Kidney (tissue), 22 donors: ENCODE data around the gene ZFP91. TPM values are rescaled to one million over a fixed set of nuclear protein-coding genes. Genes with fewer than 3 reads are reported as not detected.
A peak's percentile ranks its signal among the peaks of the same experiment; 100 is the strongest.

Experiments used
- DNase-seq, 5 donors: peaks; one replicate each; pipeline ENCODE4 v3.0.0-alpha.2; 2013 to 2020
- FAIRE-seq: peaks from 2 replicates; lab custom pipeline; 2012; peaks lifted over from hg19 to GRCh38; lab: Jason Lieb, UNC
- H3K27ac ChIP-seq, 2 donors: one replicate each; pipeline ENCODE4 v1.7.0; 2013; ENCODE audit warnings: low read depth in 2 of 2, low read length in 2 of 2, inconsistent platforms in 1 of 2
- H3K27me3 ChIP-seq: one replicate; pipeline ENCODE4 v1.7.1; 2013; ENCODE audit warnings: low read length, inconsistent platforms; ENCODE audit not compliant: control insufficient read depth, insufficient read depth
- H3K36me3 ChIP-seq, 3 donors: one replicate each; pipeline versions ENCODE4 v1.7.0 to v1.7.1; 2013; ENCODE audit warnings: low read length in 3 of 3, control low read depth in 1 of 3, inconsistent platforms in 1 of 3; ENCODE audit not compliant: insufficient read depth in 3 of 3, control insufficient read depth in 2 of 3
- H3K4me1 ChIP-seq, 3 donors: one replicate each; pipeline versions ENCODE4 v1.7.0 to v1.7.1; 2013; ENCODE audit warnings: low read length in 3 of 3, inconsistent platforms in 1 of 3, low read depth in 1 of 3; ENCODE audit not compliant: control insufficient read depth in 2 of 3, insufficient read depth in 2 of 3
- H3K4me3 ChIP-seq, 3 donors: one replicate each; pipeline versions ENCODE4 v1.7.0 to v1.8.1; 2013; ENCODE audit warnings: low read length in 3 of 3, control low read depth in 1 of 3, inconsistent platforms in 1 of 3
- H3K9ac ChIP-seq, 3 donors: one replicate each; pipeline versions ENCODE4 v1.7.0 to v1.7.1; 2013; ENCODE audit warnings: low read length in 3 of 3, control low read depth in 1 of 3, inconsistent platforms in 1 of 3
- H3K9me3 ChIP-seq, 3 donors: one replicate each; pipeline versions ENCODE4 v1.7.0 to v1.7.1; 2013; ENCODE audit warnings: low read length in 3 of 3, control low read depth in 1 of 3, inconsistent platforms in 1 of 3; ENCODE audit not compliant: control insufficient read depth in 2 of 3, insufficient read depth in 1 of 3
- intact Hi-C: fragments of 100-400 bp; cut with DNase I; formaldehyde crosslinking; loops from one replicate; pipeline ENCODE4 v1.11.1; 2022
- long read RNA-seq, 10 donors: library from polyadenylated mRNA in 1 of 10; unstranded in 1 of 10; transcript quantifications; one replicate each; pipeline ENCODE4 v2.0.0 and lab custom pipeline, GENCODE V29; 2021 to 2026
- polyA plus RNA-seq: library from polyadenylated mRNA; stranded (reverse); fragments of 350-450 nt; fragmentation: Illumina TruSeq; extraction: RNeasy Lipid Tissue Mini Kit (QIAGEN cat#74804); gene quantifications from one replicate; pipeline ENCODE4 v1.2.3, GENCODE V29; 2014; ENCODE audit warnings: low read depth, low replicate concordance; ENCODE audit not compliant: insufficient read depth
- total RNA-seq: library from RNA; stranded (reverse); fragmentation: NEBNext Ultra II Directional; extraction: Animal tissue kit (Norgen Biotek cat#: 25700); gene quantifications from one replicate; pipeline ENCODE4 v1.2.1, GENCODE V29; 2021
- TF ChIP-seq, protein P1 (sequence below): IDR thresholded peaks from 3 replicates; pipeline ENCODE4 v1.5.1; 2012; ENCODE audit warnings: mild to moderate bottlenecking, moderate library complexity, borderline replicate concordance; ENCODE audit not compliant: insufficient read depth; ENCODE audit errors: extremely low read depth
- donor health status: control.
- donor health status: control.
- donor health status: control.
- donor health status: control.
- donor health status: control.
- donor health status: DM: yes; HTN: yes; CAD: no.
- donor health status: Normal renal cell carcinoma (clear cell type).

Gene ZFP91
- total RNA-seq (43.7 TPM), polyA plus RNA-seq (14.9 TPM)
- long read RNA-seq, donor 1, full-length matches to known transcripts: 2 of 2 reads
- long read RNA-seq, donor 1, partial matches to known transcripts: 0 of 2 reads
- long read RNA-seq, donor 1, other reads (novel, unspliced or antisense): 0 of 2 reads
- long read RNA-seq, donor 2, full-length matches to known transcripts: 1 of 10 reads
- long read RNA-seq, donor 2, partial matches to known transcripts: 9 of 10 reads
- long read RNA-seq, donor 2, other reads (novel, unspliced or antisense): 0 of 10 reads
- long read RNA-seq, donor 3, full-length matches to known transcripts: 7 of 33 reads
- long read RNA-seq, donor 3, partial matches to known transcripts: 26 of 33 reads
- long read RNA-seq, donor 3, other reads (novel, unspliced or antisense): 0 of 33 reads
- long read RNA-seq, donor 4, full-length matches to known transcripts: 7 of 7 reads
- long read RNA-seq, donor 4, partial matches to known transcripts: 0 of 7 reads
- long read RNA-seq, donor 4, other reads (novel, unspliced or antisense): 0 of 7 reads
- long read RNA-seq, donor 5: 0 reads
- long read RNA-seq, donor 6, partial matches to known transcripts: 6 of 6 reads
- long read RNA-seq, donor 6, other reads (novel, unspliced or antisense): 0 of 6 reads
- long read RNA-seq, donor 7, full-length matches to known transcripts: 11 of 19 reads
- long read RNA-seq, donor 7, partial matches to known transcripts: 7 of 19 reads
- long read RNA-seq, donor 7, other reads (novel, unspliced or antisense): 1 of 19 reads
- long read RNA-seq, donor 8, full-length matches to known transcripts: 2 of 2 reads
- long read RNA-seq, donor 8, partial matches to known transcripts: 0 of 2 reads
- long read RNA-seq, donor 8, other reads (novel, unspliced or antisense): 0 of 2 reads
- long read RNA-seq, donor 9, full-length matches to known transcripts: 3 of 3 reads
- long read RNA-seq, donor 9, partial matches to known transcripts: 0 of 3 reads
- long read RNA-seq, donor 9, other reads (novel, unspliced or antisense): 0 of 3 reads
- long read RNA-seq, donor 10, full-length matches to known transcripts: 3 of 9 reads
- long read RNA-seq, donor 10, partial matches to known transcripts: 6 of 9 reads
- long read RNA-seq, donor 10, other reads (novel, unspliced or antisense): 0 of 9 reads

DNA sequence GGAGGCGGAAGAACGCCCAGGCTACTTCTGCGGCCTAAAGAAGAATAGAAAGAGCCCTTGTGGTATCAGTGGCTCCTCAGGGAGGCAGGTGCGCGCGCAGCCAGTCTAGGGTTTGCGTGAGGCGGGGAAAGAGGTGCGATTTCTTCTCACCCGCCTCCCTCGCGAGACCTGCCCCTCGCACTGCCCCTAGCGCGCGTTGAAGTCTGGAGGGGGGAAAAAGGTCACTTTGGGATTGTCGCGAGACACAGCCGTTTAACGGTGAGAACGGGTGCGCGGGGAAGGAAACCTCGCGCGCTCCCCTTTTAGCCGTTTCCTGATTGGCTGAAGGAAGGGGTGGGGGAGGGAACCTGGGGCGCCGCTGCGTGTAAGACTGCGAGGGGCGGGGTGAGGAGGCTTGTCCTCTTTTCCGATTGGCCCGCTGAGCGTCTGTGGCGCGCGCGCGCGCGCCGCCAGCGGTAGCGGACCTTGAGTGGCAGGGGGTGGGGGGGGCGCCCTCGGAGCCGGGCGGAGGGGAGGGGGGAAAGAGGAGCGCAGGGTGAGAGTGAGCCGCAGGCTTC, at the start of gene ZFP91:
Gene ZFP91, plus strand, starts transcription at position 429 of the 557 bp plus-strand sequence. CDS start 219 bp downstream, outside the sequence.
- H3K27ac ChIP-seq: peak within 1 kb of the TSS; percentile 100
- H3K9me3 ChIP-seq: no peaks in the 10 kb centered on the region
- no peaks in the 10 kb centered on the region for H3K27me3 ChIP-seq
- DNase-seq (peak; percentile 98 to 99 (median 99)), FAIRE-seq (no peak)
- peak within 1 kb of the TSS; percentile 97 to 100 (median 98) for H3K4me3 ChIP-seq
- intact Hi-C loops: no loop called here
- H3K4me1 ChIP-seq: peaks cover 4 to 45% (median 31%) of the 10 kb centered on the region in 3 donors
- TF ChIP-seq, protein P1, sequence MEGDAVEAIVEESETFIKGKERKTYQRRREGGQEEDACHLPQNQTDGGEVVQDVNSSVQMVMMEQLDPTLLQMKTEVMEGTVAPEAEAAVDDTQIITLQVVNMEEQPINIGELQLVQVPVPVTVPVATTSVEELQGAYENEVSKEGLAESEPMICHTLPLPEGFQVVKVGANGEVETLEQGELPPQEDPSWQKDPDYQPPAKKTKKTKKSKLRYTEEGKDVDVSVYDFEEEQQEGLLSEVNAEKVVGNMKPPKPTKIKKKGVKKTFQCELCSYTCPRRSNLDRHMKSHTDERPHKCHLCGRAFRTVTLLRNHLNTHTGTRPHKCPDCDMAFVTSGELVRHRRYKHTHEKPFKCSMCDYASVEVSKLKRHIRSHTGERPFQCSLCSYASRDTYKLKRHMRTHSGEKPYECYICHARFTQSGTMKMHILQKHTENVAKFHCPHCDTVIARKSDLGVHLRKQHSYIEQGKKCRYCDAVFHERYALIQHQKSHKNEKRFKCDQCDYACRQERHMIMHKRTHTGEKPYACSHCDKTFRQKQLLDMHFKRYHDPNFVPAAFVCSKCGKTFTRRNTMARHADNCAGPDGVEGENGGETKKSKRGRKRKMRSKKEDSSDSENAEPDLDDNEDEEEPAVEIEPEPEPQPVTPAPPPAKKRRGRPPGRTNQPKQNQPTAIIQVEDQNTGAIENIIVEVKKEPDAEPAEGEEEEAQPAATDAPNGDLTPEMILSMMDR: no peak
- peak within 1 kb of the TSS; percentile 96 to 100 (median 98) for H3K9ac ChIP-seq
- no peaks in the 10 kb centered on the region for H3K36me3 ChIP-seq

- Histone ChIP-seq H3K4me3 (no peak overlapping the region), H3K36me3 (peaks cover 0 to 16% (median 7%) of the 10 kb centered on the region in 3 donors)
- intact Hi-C loops: no loop called here
Measured at GRCh38 chr11:58530236-58530635, 48.6 kb upstream of the ZFP91 start.

DNA sequence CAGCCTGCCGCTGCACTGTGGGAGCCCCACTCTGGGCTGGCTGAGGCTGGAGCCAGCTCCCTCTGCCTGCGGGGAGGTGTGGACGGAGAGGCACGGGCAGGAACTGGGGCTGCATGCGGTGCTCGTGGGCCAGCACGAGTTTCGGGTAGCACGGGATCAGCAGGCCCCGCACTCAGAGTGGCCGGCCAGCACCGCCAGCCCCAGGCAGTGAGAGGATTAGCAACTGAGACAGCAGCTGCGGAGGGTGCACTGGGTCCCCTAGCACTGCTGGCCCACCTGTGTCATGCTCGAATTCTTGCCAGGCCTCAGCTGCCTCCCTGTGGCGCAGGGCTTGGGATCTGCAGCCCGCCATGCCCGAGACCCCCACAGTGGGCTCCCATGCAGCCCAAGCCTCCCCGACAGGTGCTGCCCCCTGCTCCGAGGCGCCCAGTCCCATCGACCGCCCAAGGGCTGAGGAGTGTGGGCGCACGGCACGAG, 47.0 kb upstream of the ZFP91 start:
- H3K27ac ChIP-seq: no peak overlapping the region
- no peaks in the 10 kb centered on the region for H3K4me1 ChIP-seq
- DNase-seq: peak in 1 of 5 donors; percentile 52
- no peak for FAIRE-seq
- H3K9me3 ChIP-seq: no peaks in the 10 kb centered on the region
- peaks cover 0 to 13% (median 6%) of the 10 kb centered on the region in 3 donors for H3K36me3 ChIP-seq
- intact Hi-C loops: no loop called here
- no peaks in the 10 kb centered on the region for H3K27me3 ChIP-seq
- no peak overlapping the region for H3K9ac ChIP-seq
- TF ChIP-seq, protein P1: no peak
- H3K4me3 ChIP-seq: no peak overlapping the region

More at GRCh38 chr11:58530236-58530635, 48.6 kb upstream of the ZFP91 start:
- TF ChIP-seq, protein P1: no peak
- no peaks in the 10 kb centered on the region for H3K27me3 ChIP-seq
- H3K9ac ChIP-seq: no peak overlapping the region
- DNase-seq (peak in 1 of 5 donors; percentile 27), FAIRE-seq (no peak)
- H3K4me1 ChIP-seq: no peaks in the 10 kb centered on the region
- H3K9me3 ChIP-seq: no peaks in the 10 kb centered on the region
- no peak overlapping the region for H3K27ac ChIP-seq
